Measurements from ENCODE around the gene SLC25A24. TPM values are rescaled to one million over a fixed set of nuclear protein-coding genes. Genes with fewer than 3 reads are reported as not detected.

Gene SLC25A24
- total RNA-seq, 1 donor from 2014 or later = 24.8 TPM

Other genes starting within 250 kb of the SLC25A24 start
- gene VAV3, start 235.2 kb downstream of the SLC25A24 start, total RNA-seq = 4.4 TPM
- gene NBPF4, start 43.7 kb upstream of the SLC25A24 start, total RNA-seq = not detected
- not detected for gene NBPF6, start 250.0 kb upstream of the SLC25A24 start, total RNA-seq

All from temporal lobe (tissue), 1 donor.